Measurements from ENCODE around the gene SPG7.

Gene SPG7

DNA sequence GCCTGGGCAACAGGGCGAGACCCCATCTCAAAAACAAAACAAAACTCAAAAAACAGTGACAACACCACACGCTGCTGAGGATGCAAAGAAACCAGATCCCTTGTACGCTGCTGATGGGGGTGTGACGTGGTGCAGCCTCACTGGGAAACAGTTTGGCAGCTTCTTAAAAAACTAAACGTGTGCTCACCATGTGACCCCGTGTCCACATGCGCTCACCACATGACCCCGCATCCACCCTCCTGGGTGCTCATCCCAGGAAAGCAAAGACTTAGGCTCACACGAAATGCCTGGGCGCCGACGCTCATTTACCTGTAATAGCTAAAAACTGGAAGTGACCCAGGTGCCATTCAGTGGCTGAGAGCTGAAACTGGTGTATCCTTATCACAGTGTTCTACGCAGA is 32.4 kb downstream of the SPG7 start:
- Histone ChIP-seq H3K4me2 (ENCODE audit: low read length) (no peak overlapping the region), H3K4me1 (ENCODE audit: insufficient read depth, low read length, severe bottlenecking) (no peaks in the 10 kb centered on the region), H3K4me3 (ENCODE audit: low read depth, low read length, poor library complexity, severe bottlenecking) (no peak overlapping the region), H3K9me3 (ENCODE audit: low read length) (no peaks in the 10 kb centered on the region), H3K36me3 (ENCODE audit: insufficient read depth, low read length) (peaks cover 55% of the 10 kb centered on the region), H2AFZ (ENCODE audit: low read length) (no peak overlapping the region), H3K9ac (ENCODE audit: low read length) (no peak overlapping the region), H4K20me1 (ENCODE audit: insufficient read depth, low read length) (no peaks in the 10 kb centered on the region), H3F3A (ENCODE audit: insufficient read depth, low read length) (no peaks in the 10 kb centered on the region), H3K9me2 (ENCODE audit: low read depth, low read length) (no peaks in the 10 kb centered on the region), H3K27ac (ENCODE audit: low read depth, low read length, poor library complexity, severe bottlenecking) (no peak overlapping the region), H3K79me2 (ENCODE audit: insufficient read depth, low read length) (no peaks in the 10 kb centered on the region), H3K27me3 (ENCODE audit: insufficient read depth, low read length) (no peaks in the 10 kb centered on the region)
- TF ChIP-seq, protein P1, sequence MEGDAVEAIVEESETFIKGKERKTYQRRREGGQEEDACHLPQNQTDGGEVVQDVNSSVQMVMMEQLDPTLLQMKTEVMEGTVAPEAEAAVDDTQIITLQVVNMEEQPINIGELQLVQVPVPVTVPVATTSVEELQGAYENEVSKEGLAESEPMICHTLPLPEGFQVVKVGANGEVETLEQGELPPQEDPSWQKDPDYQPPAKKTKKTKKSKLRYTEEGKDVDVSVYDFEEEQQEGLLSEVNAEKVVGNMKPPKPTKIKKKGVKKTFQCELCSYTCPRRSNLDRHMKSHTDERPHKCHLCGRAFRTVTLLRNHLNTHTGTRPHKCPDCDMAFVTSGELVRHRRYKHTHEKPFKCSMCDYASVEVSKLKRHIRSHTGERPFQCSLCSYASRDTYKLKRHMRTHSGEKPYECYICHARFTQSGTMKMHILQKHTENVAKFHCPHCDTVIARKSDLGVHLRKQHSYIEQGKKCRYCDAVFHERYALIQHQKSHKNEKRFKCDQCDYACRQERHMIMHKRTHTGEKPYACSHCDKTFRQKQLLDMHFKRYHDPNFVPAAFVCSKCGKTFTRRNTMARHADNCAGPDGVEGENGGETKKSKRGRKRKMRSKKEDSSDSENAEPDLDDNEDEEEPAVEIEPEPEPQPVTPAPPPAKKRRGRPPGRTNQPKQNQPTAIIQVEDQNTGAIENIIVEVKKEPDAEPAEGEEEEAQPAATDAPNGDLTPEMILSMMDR (IDR thresholded peaks at IDR 0.05; ENCODE audit: low read length), result no peak
- no peak for TF ChIP-seq EZH2 (IDR thresholded peaks at IDR 0.05; ENCODE audit: borderline replicate concordance, low read length)

DNA sequence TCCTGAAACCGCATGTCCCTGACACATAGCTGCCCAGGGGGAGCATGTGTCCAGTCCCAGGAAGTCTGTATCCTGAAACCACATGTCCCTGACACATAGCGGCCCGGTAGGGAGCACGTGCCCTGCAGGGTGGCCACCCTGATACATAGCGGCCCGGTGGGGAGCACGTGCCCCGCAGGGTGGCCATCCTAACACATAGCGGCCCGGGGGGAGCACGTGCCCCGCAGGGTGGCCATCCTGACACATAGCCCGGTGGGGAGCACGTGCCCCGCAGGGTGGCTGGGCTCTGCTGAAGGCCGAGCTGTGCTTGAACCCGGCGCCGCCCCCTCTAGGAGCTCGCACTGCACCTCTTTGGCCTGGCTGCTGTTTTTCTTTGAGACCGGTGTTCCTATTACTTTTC is 33.6 kb downstream of the SPG7 start:
- H3K27me3 ChIP-seq (ENCODE audit: insufficient read depth, low read length), result no peaks in the 10 kb centered on the region
- H4K20me1 ChIP-seq (ENCODE audit: insufficient read depth, low read length), result no peaks in the 10 kb centered on the region
- H3K9me2 ChIP-seq (ENCODE audit: low read depth, low read length), result no peaks in the 10 kb centered on the region
- no peak overlapping the region for H3K4me2 ChIP-seq (ENCODE audit: low read length)
- peaks cover 55% of the 10 kb centered on the region; the same call in 1 of the 2 replicates for H3K36me3 ChIP-seq (ENCODE audit: insufficient read depth, low read length)
- H3K9ac ChIP-seq (ENCODE audit: low read length), result no peak overlapping the region
- no peaks in the 10 kb centered on the region for H3K79me2 ChIP-seq (ENCODE audit: insufficient read depth, low read length)
- TF ChIP-seq EZH2 (IDR thresholded peaks at IDR 0.05; ENCODE audit: borderline replicate concordance, low read length), result no peak
- TF ChIP-seq, protein P1 (IDR thresholded peaks at IDR 0.05; ENCODE audit: low read length), result no peak
- H3K4me1 ChIP-seq (ENCODE audit: insufficient read depth, low read length, severe bottlenecking), result no peaks in the 10 kb centered on the region
- H3K9me3 ChIP-seq (ENCODE audit: low read length), result no peaks in the 10 kb centered on the region
- no peaks in the 10 kb centered on the region for H3F3A ChIP-seq (ENCODE audit: insufficient read depth, low read length)
- H3K27ac ChIP-seq (ENCODE audit: low read depth, low read length, poor library complexity, severe bottlenecking), result no peak overlapping the region
- H2AFZ ChIP-seq (ENCODE audit: low read length), result no peak overlapping the region
- no peak overlapping the region for H3K4me3 ChIP-seq (ENCODE audit: low read depth, low read length, poor library complexity, severe bottlenecking)

DNA sequence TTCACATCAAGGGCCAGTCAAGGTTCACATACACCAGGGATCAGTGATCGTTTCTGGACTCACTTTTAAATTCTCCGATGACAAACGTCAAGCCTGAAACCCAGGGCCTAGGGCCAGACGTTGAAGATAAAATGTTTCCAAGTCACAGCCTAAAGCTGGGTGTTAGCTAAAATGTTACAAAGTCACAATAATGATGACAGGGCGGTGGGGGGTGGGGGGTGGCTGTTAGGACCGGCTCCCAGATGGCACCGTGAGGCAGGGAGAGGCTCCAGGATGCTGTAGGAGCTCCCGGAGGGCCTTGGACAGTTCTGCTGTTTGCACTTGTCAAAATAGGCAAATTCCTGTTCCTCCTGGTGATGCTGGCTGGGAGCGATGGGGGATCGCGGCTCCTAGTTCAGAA is 35.9 kb downstream of the SPG7 start:
- H3K36me3 ChIP-seq (ENCODE audit: insufficient read depth, low read length), result peaks cover 58% of the 10 kb centered on the region
- H3K9me2 ChIP-seq (ENCODE audit: low read depth, low read length), result no peaks in the 10 kb centered on the region
- H2AFZ ChIP-seq (ENCODE audit: low read length), result no peak overlapping the region
- TF ChIP-seq EZH2 (IDR thresholded peaks at IDR 0.05; ENCODE audit: borderline replicate concordance, low read length), result no peak
- TF ChIP-seq, protein P1 (IDR thresholded peaks at IDR 0.05; ENCODE audit: low read length), result no peak
- H3K9me3 ChIP-seq (ENCODE audit: low read length), result no peaks in the 10 kb centered on the region
- H3K4me1 ChIP-seq (ENCODE audit: insufficient read depth, low read length, severe bottlenecking), result peaks cover 10% of the 10 kb centered on the region
- H3K27ac ChIP-seq (ENCODE audit: low read depth, low read length, poor library complexity, severe bottlenecking), result no peak overlapping the region
- H3K27me3 ChIP-seq (ENCODE audit: insufficient read depth, low read length), result no peaks in the 10 kb centered on the region
- H3K79me2 ChIP-seq (ENCODE audit: insufficient read depth, low read length), result no peaks in the 10 kb centered on the region
- H3K4me2 ChIP-seq (ENCODE audit: low read length), result no peak overlapping the region
- H3K4me3 ChIP-seq (ENCODE audit: low read depth, low read length, poor library complexity, severe bottlenecking), result no peak overlapping the region
- no peaks in the 10 kb centered on the region for H4K20me1 ChIP-seq (ENCODE audit: insufficient read depth, low read length)
- no peak overlapping the region for H3K9ac ChIP-seq (ENCODE audit: low read length)
- H3F3A ChIP-seq (ENCODE audit: insufficient read depth, low read length), result no peaks in the 10 kb centered on the region
